Endothelial cell of umbilical vein (primary cell): ENCODE measurements around the gene KIAA1549. TPM values are rescaled to one million over a fixed set of nuclear protein-coding genes. Genes with fewer than 3 reads are reported as not detected.

Experiments used
- BruUV-seq: library from RNA; stranded (reverse); fragments of 400-500 nt; replicated peaks from 2 replicates; lab custom pipeline; 2021; lab: Mats Ljungman, UMichigan
- CTCF ChIA-PET: fragments of 300-600, 350-600 bp; sonication (Branson Sonifier 250); formaldehyde crosslinking; loops from one replicate; lab custom pipeline; 2021; ENCODE audit warnings: antibody characterized with exemption, inconsistent platforms; lab: Charles Lee
- POLR2A ChIA-PET: fragments of 300-600, 350-600 bp; sonication (Branson Sonifier 250); formaldehyde crosslinking; loops from one replicate; lab custom pipeline; 2021; ENCODE audit warnings: antibody characterized with exemption, inconsistent platforms; lab: Charles Lee
- DNase-seq: peaks from one replicate; pipeline ENCODE4 v3.0.0-alpha.2; 2011; ENCODE audit warnings: low read depth, low spot score
- FAIRE-seq: peaks from 2 replicates; lab custom pipeline; 2011; peaks lifted over from hg19 to GRCh38; lab: Jason Lieb, UNC
- H2AFZ ChIP-seq: 2 replicates; pipeline ENCODE4 v1.6.0; 2012; ENCODE audit warnings: low read depth, low read length, control low read depth, inconsistent platforms
- H3K27ac ChIP-seq: 2 replicates; pipeline ENCODE4 v1.5.1; 2011; ENCODE audit warnings: low read depth, mild to moderate bottlenecking, control low read depth, low read length, moderate library complexity; ENCODE audit not compliant: insufficient read depth
- H3K27me3 ChIP-seq, 2 experiments: 2 replicates each; pipeline versions ENCODE4 v1.6.0 to v1.6.1; 2011; ENCODE audit warnings: low read length in 2 of 2, mixed read lengths in 1 of 2; ENCODE audit not compliant: control insufficient read depth in 2 of 2, insufficient read depth in 2 of 2
- H3K36me3 ChIP-seq, 2 experiments: 2 replicates in 1 of 2; 3 replicates in 1 of 2; pipeline ENCODE4 v1.5.1; 2011; ENCODE audit warnings: low read length in 2 of 2, mild to moderate bottlenecking in 1 of 2, moderate library complexity in 1 of 2; ENCODE audit not compliant: control insufficient read depth in 2 of 2, insufficient read depth in 2 of 2; ENCODE audit errors: extremely low read depth in 1 of 2
- H3K4me1 ChIP-seq: 3 replicates; pipeline ENCODE4 v1.5.1; 2011; ENCODE audit warnings: mild to moderate bottlenecking, low read length; ENCODE audit not compliant: control insufficient read depth, insufficient read depth; ENCODE audit errors: extremely low read depth
- H3K4me2 ChIP-seq: 2 replicates; pipeline ENCODE4 v1.6.1; 2011; ENCODE audit warnings: low read length, control low read depth, mixed read lengths; ENCODE audit not compliant: insufficient read depth
- H3K4me3 ChIP-seq, 3 experiments: fragments of 200-600 bp in 1 of 3; sonication (generic), shearing (Covaris generic) in 1 of 3; replicated peaks in 1 of 3; 2 replicates each; pipeline ENCODE4 v1.5.1; 2011 to 2016; ENCODE audit warnings: control low read depth in 3 of 3, low read length in 3 of 3, mild to moderate bottlenecking in 2 of 3, inconsistent platforms in 1 of 3, low read depth in 1 of 3, moderate library complexity in 1 of 3; ENCODE audit not compliant: insufficient read depth in 1 of 3
- H3K79me2 ChIP-seq: 2 replicates; pipeline ENCODE4 v1.6.0; 2012; ENCODE audit warnings: low read length, inconsistent platforms; ENCODE audit not compliant: control insufficient read depth, insufficient read depth
- H3K9ac ChIP-seq: replicated peaks from 2 replicates; pipeline ENCODE3; 2011; ENCODE audit warnings: low read length, control low read depth; ENCODE audit not compliant: insufficient read depth; ENCODE audit errors: extremely low read depth
- H3K9me1 ChIP-seq: replicated peaks from 3 replicates; pipeline ENCODE4 v1.6.0; 2011; ENCODE audit warnings: mild to moderate bottlenecking, low read length; ENCODE audit not compliant: control insufficient read depth, insufficient read depth; ENCODE audit errors: extremely low read depth
- H3K9me3 ChIP-seq: replicated peaks from 2 replicates; pipeline ENCODE4 v1.5.1; 2012; ENCODE audit warnings: low read length, inconsistent platforms; ENCODE audit not compliant: control insufficient read depth, insufficient read depth
- H4K20me1 ChIP-seq: replicated peaks from 2 replicates; pipeline ENCODE3; 2011; ENCODE audit warnings: mild to moderate bottlenecking, low read length; ENCODE audit not compliant: control insufficient read depth, insufficient read depth; ENCODE audit errors: extremely low read depth
- CTCF ChIP-seq, 2 donors: IDR thresholded peaks; 1 replicate in 1 of 2; 2 replicates in 1 of 2; pipeline ENCODE4 v1.5.1; 2011; ENCODE audit warnings: low read length in 2 of 2, mild to moderate bottlenecking in 2 of 2, moderate library complexity in 2 of 2, control low read depth in 1 of 2, inconsistent platforms in 1 of 2, low read depth in 1 of 2; ENCODE audit not compliant: insufficient read depth in 1 of 2; ENCODE audit errors: extremely low read depth in 1 of 2
- EZH2 ChIP-seq: IDR thresholded peaks from 2 replicates; pipeline ENCODE4 v1.6.1; 2012; ENCODE audit warnings: borderline replicate concordance, low read depth, mild to moderate bottlenecking, moderate library complexity, low read length, inconsistent platforms; ENCODE audit not compliant: severe bottlenecking
- FOS ChIP-seq: IDR thresholded peaks from 2 replicates; pipeline ENCODE4 v1.6.1; 2011; ENCODE audit warnings: mild to moderate bottlenecking, low read length, moderate library complexity, borderline replicate concordance; ENCODE audit not compliant: insufficient read depth
- GATA2 ChIP-seq: IDR thresholded peaks from 2 replicates; pipeline ENCODE4 v1.7.0; 2011; ENCODE audit warnings: low read depth, mild to moderate bottlenecking, moderate library complexity, mixed read lengths, low read length; ENCODE audit not compliant: insufficient read length, insufficient read depth
- JUN ChIP-seq: IDR thresholded peaks from 2 replicates; pipeline ENCODE4 v1.6.1; 2011; ENCODE audit warnings: borderline replicate concordance, low read depth; ENCODE audit not compliant: insufficient read length, insufficient read depth
- MAX ChIP-seq: IDR thresholded peaks from 2 replicates; pipeline ENCODE4 v1.6.1; 2011; ENCODE audit not compliant: insufficient read depth, insufficient read length
- MYC ChIP-seq: IDR thresholded peaks from one replicate; pipeline ENCODE4 v1.6.1; 2011; ENCODE audit warnings: mild to moderate bottlenecking, low read depth, low read length
- POLR2A ChIP-seq: IDR thresholded peaks from 2 replicates; pipeline ENCODE4 v1.6.1; 2012; ENCODE audit warnings: low read depth, mild to moderate bottlenecking, control low read depth, low read length
- POLR2AphosphoS5 ChIP-seq: IDR thresholded peaks from 2 replicates; pipeline ENCODE4 v1.6.1; 2012; ENCODE audit warnings: low read depth, mild to moderate bottlenecking, control low read depth, low read length, moderate library complexity; ENCODE audit not compliant: insufficient read depth
- dilution Hi-C: fragments of 300-500 bp; cut with MboI; formaldehyde crosslinking; loops from one replicate; pipeline ENCODE4 v1.15.0; 2019; ENCODE audit warnings: low sequenced_read_pairs; ENCODE audit not compliant: extremely low pct_ligation_motif_present
- intact Hi-C: fragments of 100-400 bp; cut with micrococcal nuclease; formaldehyde crosslinking; loops from one replicate; pipeline ENCODE4 v1.10.0; 2022
- polyA plus RNA-seq, 4 experiments: library from polyadenylated mRNA; depleted of rRNA in 3 of 4; stranded (reverse) in 3 of 4; unstranded in 1 of 4; fragments of >200 nt; gene quantifications; 2 replicates each; pipeline versions ENCODE4 v1.2.1 to v1.2.3, GENCODE V29; 2011 to 2012; ENCODE audit warnings: missing spikeins in 1 of 4
- total RNA-seq: library from RNA; stranded (reverse); gene quantifications from 2 replicates; pipeline ENCODE4 v1.2.3, GENCODE V29; 2021

The KIAA1549 gene
- total and polyA plus RNA-seq, 2 donors (not counting 3 experiments of a cell fraction or from before 2014, with no cell fraction given), result 4.6 to 10.9 TPM

- H3K27me3 ChIP-seq, result no peaks in the 10 kb centered on the region
- no peak overlapping the region for H2AFZ ChIP-seq
- H3K27ac ChIP-seq, result no peak overlapping the region
- no peaks in the 10 kb centered on the region for H3K9me1 ChIP-seq
- ChIA-PET POLR2A (interaction anchor here (0.7 kb wide), 1 partner anchor 73 kb away, joined by 3 read pairs; no protein-coding TSS in a partner anchor), CTCF (no interaction called here)
- H3K9me3 ChIP-seq, result no peaks in the 10 kb centered on the region
- no peak overlapping the region for H3K4me3 ChIP-seq
- no peak for FAIRE-seq
- TF ChIP-seq MAX (no peak), GATA2 (no peak), JUN (no peak), POLR2AphosphoS5 (no peak), POLR2A (no peak), MYC (no peak), CTCF (IDR thresholded peaks at IDR 0.05; ENCODE audit: extremely low read depth in 1 of 2, insufficient read depth in 1 of 2, low read depth in 1 of 2, low read length in 2 of 2) (no peak), EZH2 (no peak), FOS (no peak)
- dilution Hi-C loops, result no loop called here
- no peaks in the 10 kb centered on the region for H3K4me1 ChIP-seq
- H3K9ac ChIP-seq, result no peak overlapping the region
- intact Hi-C loops, result no loop called here
- no peak for DNase-seq
- H3K36me3 ChIP-seq, result no peaks in the 10 kb centered on the region
- no peaks in the 10 kb centered on the region for H3K79me2 ChIP-seq
- H3K4me2 ChIP-seq, result no peak overlapping the region
- no peaks in the 10 kb centered on the region for H4K20me1 ChIP-seq
- BruUV-seq, result no TSS peak
Measured at GRCh38 chr7:138822867-138823535, 158.2 kb downstream of the KIAA1549 start.
